Smooth muscle cell (in vitro differentiated cells): ENCODE data around the gene FBLIM1. TPM values are rescaled to one million over a fixed set of nuclear protein-coding genes. Genes with fewer than 3 reads are reported as not detected.
"Not testable (repeated sequence)": the region's sequence is repeated elsewhere in the genome, so short reads cannot be mapped to it uniquely, and the experiment has no call there.

Experiments
- DNase-seq: peaks from one replicate; lab custom pipeline; 2025; ENCODE audit not compliant: unreplicated experiment; lab: John Stamatoyannopoulos, UW
- H2AFZ ChIP-seq: fragments of 200-600 bp; sonication (generic); 2 replicates; pipeline ENCODE4 v1.6.0; 2016; ENCODE audit warnings: antibody characterized with exemption, low read depth, mild to moderate bottlenecking
- H3F3A ChIP-seq: fragments of 200-600 bp; sonication (generic); 2 replicates; pipeline ENCODE4 v1.6.0; 2017; ENCODE audit warnings: antibody characterized with exemption, low read depth
- H3K27ac ChIP-seq: fragments of 200-600 bp; sonication (generic); 2 replicates; pipeline ENCODE4 v1.5.1; 2016; ENCODE audit warnings: low read depth, mild to moderate bottlenecking
- H3K27me3 ChIP-seq: fragments of 200-600 bp; sonication (generic); 2 replicates; pipeline ENCODE4 v1.6.1; 2016; ENCODE audit warnings: low read depth, mild to moderate bottlenecking
- H3K36me3 ChIP-seq: fragments of 200-600 bp; sonication (generic); 2 replicates; pipeline ENCODE4 v1.5.1; 2016; ENCODE audit warnings: low read depth
- H3K4me1 ChIP-seq: fragments of 200-600 bp; sonication (generic); 2 replicates; pipeline ENCODE4 v1.5.1; 2016; ENCODE audit warnings: low read depth
- H3K4me2 ChIP-seq: fragments of 200-600 bp; sonication (generic); 2 replicates; pipeline ENCODE4 v1.6.0; 2016; ENCODE audit warnings: mild to moderate bottlenecking
- H3K4me3 ChIP-seq: fragments of 200-600 bp; sonication (generic); 2 replicates; pipeline ENCODE4 v1.5.1; 2016; ENCODE audit warnings: mild to moderate bottlenecking
- H3K79me2 ChIP-seq: fragments of 200-600 bp; sonication (generic); 2 replicates; pipeline ENCODE4 v1.6.0; 2016; ENCODE audit warnings: low read depth, mild to moderate bottlenecking
- H3K9ac ChIP-seq: fragments of 200-600 bp; sonication (generic); 2 replicates; pipeline ENCODE4 v1.6.0; 2016; ENCODE audit warnings: low read depth
- H3K9me3 ChIP-seq: fragments of 200-600 bp; sonication (generic); replicated peaks from 2 replicates; pipeline ENCODE4 v1.5.1; 2016; ENCODE audit warnings: low read depth
- H4K20me1 ChIP-seq: fragments of 200-600 bp; sonication (generic); 2 replicates; pipeline ENCODE4 v1.6.0; 2016; ENCODE audit warnings: low read depth
- CTCF ChIP-seq: fragments of 200-600 bp; sonication (generic); IDR thresholded peaks from 2 replicates; pipeline ENCODE4 v1.5.1; 2017; ENCODE audit warnings: borderline replicate concordance, mild to moderate bottlenecking, antibody characterized with exemption; ENCODE audit not compliant: insufficient read depth, poor library complexity, severe bottlenecking
- WGBS: methylation state at CpG from one replicate; pipeline ENCODE4 v1.1.7; 2016; ENCODE audit warnings: low lambda C conversion rate; 5-methylcytosine and 5-hydroxymethylcytosine counted together
- polyA plus RNA-seq: library from polyadenylated mRNA; unstranded; fragments of >200 nt; fragmentation: Nextera tagmentation; extraction: Ambion mirVana; gene quantifications from 2 replicates; pipeline ENCODE4 v1.2.1, GENCODE V29; 2016
- total RNA-seq: library from RNA; depleted of rRNA; stranded (reverse); fragments of >200 nt; gene quantifications from 2 replicates; pipeline ENCODE4 v1.2.3, GENCODE V29; 2014

The FBLIM1 gene
- total and polyA plus RNA-seq, 2 experiments from 2014 or later: 36.7 to 50.8 TPM

GRCh38 chr1:15804060-15804459 lies 45.5 kb downstream of the FBLIM1 start:
- Histone ChIP-seq H3K4me2 (no peak overlapping the region), H4K20me1 (no peaks in the 10 kb centered on the region), H2AFZ (no peak overlapping the region), H3K4me3 (no peak overlapping the region), H3K36me3 (no peaks in the 10 kb centered on the region), H3K4me1 (peaks cover 14% of the 10 kb centered on the region), H3K27me3 (no peaks in the 10 kb centered on the region), H3K9me3 (no peaks in the 10 kb centered on the region), H3K27ac (no peak overlapping the region), H3F3A (peaks cover 11% of the 10 kb centered on the region), H3K79me2 (no peaks in the 10 kb centered on the region), H3K9ac (no peak overlapping the region)
- DNase-seq: no peak
- WGBS: 85% methylated on average over 8 of the region's 8 CpGs
- TF ChIP-seq CTCF: no peak

- Histone ChIP-seq H3K9ac (no peak overlapping the region), H3K27ac (no peak overlapping the region), H3F3A (no peaks in the 10 kb centered on the region), H3K9me3 (no peaks in the 10 kb centered on the region), H3K4me1 (no peaks in the 10 kb centered on the region), H3K36me3 (no peaks in the 10 kb centered on the region), H3K79me2 (no peaks in the 10 kb centered on the region), H3K4me2 (no peak overlapping the region), H3K4me3 (no peak overlapping the region), H4K20me1 (no peaks in the 10 kb centered on the region), H2AFZ (no peak overlapping the region), H3K27me3 (no peaks in the 10 kb centered on the region)
- 98% methylated on average over 10 of the region's 10 CpGs for WGBS
- no peak for DNase-seq
- TF ChIP-seq CTCF: no peak
Observed at GRCh38 chr1:15807121-15807520, 48.5 kb downstream of the FBLIM1 start.

- not testable (repeated sequence) for H3K9ac ChIP-seq, H3K79me2 ChIP-seq, H3F3A ChIP-seq, H2AFZ ChIP-seq, H3K9me3 ChIP-seq, H3K4me3 ChIP-seq, DNase-seq, H4K20me1 ChIP-seq, H3K27ac ChIP-seq, H3K4me2 ChIP-seq, H3K4me1 ChIP-seq, H3K27me3 ChIP-seq, H3K36me3 ChIP-seq
- WGBS: 98% methylated on average over 11 of the region's 11 CpGs
Observed at GRCh38 chr1:15807549-15807948, 49.0 kb downstream of the FBLIM1 start, which contains the start of gene UQCRHL. UQCRHL (minus strand) TSS chr1:15807649; CDS start chr1:15807649, 0 bp downstream.

- 88% methylated on average over 1 of the region's 1 CpG for WGBS
Observed at GRCh38 chr1:15808955-15809354, 50.4 kb downstream of the FBLIM1 start.

More at GRCh38 chr1:15808955-15809354, 50.4 kb downstream of the FBLIM1 start:
- Histone ChIP-seq H3K9me3 (no peaks in the 10 kb centered on the region), H3K27ac (no peak overlapping the region), H3F3A (no peaks in the 10 kb centered on the region), H4K20me1 (no peaks in the 10 kb centered on the region), H3K79me2 (no peaks in the 10 kb centered on the region), H3K4me1 (no peaks in the 10 kb centered on the region), H3K36me3 (no peaks in the 10 kb centered on the region), H2AFZ (no peak overlapping the region), H3K4me3 (no peak overlapping the region), H3K27me3 (no peaks in the 10 kb centered on the region), H3K9ac (no peak overlapping the region), H3K4me2 (no peak overlapping the region)
- no peak for DNase-seq
- TF ChIP-seq CTCF: no peak
